ENCODE data around the gene AXIN1. TPM values are rescaled to one million over a fixed set of nuclear protein-coding genes. Genes with fewer than 3 reads are reported as not detected.

The AXIN1 gene
- total and polyA plus RNA-seq, 2 of the 8 experiments (the other 6 are each of a cell fraction or from before 2014, with no cell fraction given): 12.5 to 41.9 TPM

DNA sequence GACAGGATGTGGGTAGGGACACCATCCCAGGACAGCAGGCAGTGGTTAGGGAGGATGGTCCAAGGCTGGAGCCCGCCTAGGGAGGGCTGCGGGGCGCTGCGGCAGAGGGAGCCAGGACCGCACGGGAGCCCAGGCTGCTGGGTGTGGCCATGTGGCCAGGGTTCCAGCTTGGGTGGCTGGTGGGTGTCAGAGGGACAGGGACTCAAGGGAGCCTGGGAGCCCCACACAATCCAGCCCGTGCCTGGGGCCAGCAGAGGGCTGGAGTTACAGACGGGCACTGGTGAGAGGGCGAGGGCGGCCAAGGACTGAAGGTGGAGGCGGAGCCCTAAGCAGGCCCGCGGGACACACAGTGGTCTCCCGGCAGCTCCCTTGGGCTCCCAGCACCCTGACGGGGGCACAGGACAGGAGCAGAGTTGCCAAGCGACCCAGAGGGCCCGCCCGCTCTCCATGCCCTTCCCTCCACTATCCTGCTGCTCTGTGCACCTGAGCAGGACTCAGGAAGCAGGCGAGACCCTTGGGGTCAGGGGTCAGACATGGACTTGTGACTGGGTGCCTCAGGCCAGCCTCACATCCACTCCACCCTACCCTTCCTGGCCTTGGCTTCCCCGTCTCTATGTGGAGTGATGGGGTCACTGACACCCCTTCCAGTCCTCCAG is 10.7 kb upstream of the AXIN1 start:
- Histone ChIP-seq H3K79me1 (ENCODE audit: low read depth, low read length) (no peaks in the 10 kb centered on the region), H3K14ac (ENCODE audit: insufficient read length) (no peak overlapping the region), H3K23ac (ENCODE audit: insufficient read length) (no peak overlapping the region), H2AK5ac (ENCODE audit: low read depth, low read length) (no peak overlapping the region), H4K8ac (ENCODE audit: extremely low read depth, insufficient read depth, low read length) (no peak overlapping the region; the same call in 1 of the 2 replicates), H2BK120ac (replicated peaks; ENCODE audit: low read depth, low read length) (no peak overlapping the region), H3K9ac (replicated peaks in 1 of 4; ENCODE audit: extremely low read depth in 1 of 4, low read depth in 3 of 4, low read length in 3 of 4) (peak overlapping the region in 1 of 4 experiments; percentile 1; a peak in 1 of 7 replicates), H2BK20ac (ENCODE audit: low read length) (no peak overlapping the region), H3K36me3 (ENCODE audit: control insufficient read depth in 2 of 4, insufficient read depth in 4 of 4, low read length in 3 of 4) (peaks cover 2 to 11% (median 10%) of the 10 kb centered on the region in 4 experiments; a peak in 5 of 8 replicates), H3K56ac (replicated peaks; ENCODE audit: insufficient read length, low read depth, low read length) (no peak overlapping the region), H2AFZ (ENCODE audit: low read length) (no peak overlapping the region), H2BK15ac (ENCODE audit: low read length) (no peak overlapping the region; the same call in 1 of the 2 replicates), H3K27me3 (replicated peaks in 1 of 4; ENCODE audit: control insufficient read depth in 3 of 4, extremely low read depth in 1 of 4, insufficient read depth in 3 of 4, low read length in 3 of 4) (no peaks in the 10 kb centered on the region), H3K4me2 (ENCODE audit: insufficient read depth in 1 of 2, low read depth in 2 of 2, low read length in 2 of 2) (no peak overlapping the region), H2BK12ac (ENCODE audit: low read depth, low read length) (no peak overlapping the region), H3K18ac (ENCODE audit: extremely low read depth, low read length) (no peak overlapping the region), H3K23me2 (ENCODE audit: low read depth, low read length) (no peaks in the 10 kb centered on the region), H3K79me2 (ENCODE audit: control insufficient read depth in 1 of 2, insufficient read depth in 2 of 2, low read length in 2 of 2) (no peaks in the 10 kb centered on the region), H4K20me1 (replicated peaks in 1 of 2; ENCODE audit: control insufficient read depth in 1 of 2, insufficient read depth in 2 of 2, low read length in 2 of 2) (peaks cover 0 to 3% of the 10 kb centered on the region in 2 experiments), H3K4ac (replicated peaks; ENCODE audit: insufficient read length, low read depth, low read length) (no peak overlapping the region), H4K91ac (replicated peaks; ENCODE audit: insufficient read length, low read length) (no peak overlapping the region), H4K5ac (ENCODE audit: insufficient read length, low read depth, low read length) (no peak overlapping the region), H3K4me3 (ENCODE audit: extremely low read depth in 1 of 4, insufficient read depth in 2 of 4, low read depth in 3 of 4, low read length in 4 of 4) (no peak overlapping the region), H2BK5ac (ENCODE audit: low read depth, low read length) (no peak overlapping the region; the same call in 1 of the 2 replicates), H3K4me1 (replicated peaks in 1 of 4; ENCODE audit: control insufficient read depth in 3 of 4, insufficient read depth in 4 of 4, low read length in 3 of 4) (no peaks in the 10 kb centered on the region; a peak in 2 of 7 replicates), H3K27ac (ENCODE audit: low read depth, low read length) (no peak overlapping the region), H3K9me3 (ENCODE audit: insufficient read depth in 2 of 2, low read depth in 1 of 2, low read length in 1 of 2) (no peaks in the 10 kb centered on the region)
- POLR2A ChIA-PET (ENCODE audit: partially characterized antibody): interaction anchor here (1.3 to 2.4 kb wide), 5 partner anchors 9 to 135 kb away, joined by 3 to 7 read pairs (median 5); partner anchors contain the start of gene AXIN1
- FAIRE-seq (no peak), DNase-seq (ENCODE audit: low read depth in 1 of 2, low spot score in 2 of 2) (no peak)
- 86% methylated on average over 20 of the region's 20 CpGs; no CpG with 5 or more reads in 1 of the 2 experiments for WGBS, 2 experiments (ENCODE audit: extremely low coverage in 1 of 2, insufficient coverage in 1 of 2, insufficient read length in 1 of 2, insufficient replicate concordance in 2 of 2, low coverage in 1 of 2, low lambda C conversion rate in 2 of 2, missing lambda C conversion rate in 1 of 2)
- CTCF ChIA-PET (ENCODE audit: partially characterized antibody): interaction anchor here (1.2 to 2.7 kb wide), 17 partner anchors 16 to 298 kb away, joined by 3 to 15 read pairs (median 6); partner anchors contain the start of gene ARHGDIG
- TF ChIP-seq CBX8 (IDR thresholded peaks at IDR 0.05; ENCODE audit: borderline replicate concordance, low read depth, low read length) (no peak), ZNF274 (IDR thresholded peaks at IDR 0.05; ENCODE audit: borderline replicate concordance, extremely low read depth, low read length) (no peak), EZH2 (IDR thresholded peaks at IDR 0.05; ENCODE audit: low read depth, low read length, severe bottlenecking) (no peak), SIRT6 (IDR thresholded peaks at IDR 0.05; ENCODE audit: low read length) (no peak)
